ENCODE measurements around the gene APBA3. TPM values are rescaled to one million over a fixed set of nuclear protein-coding genes. Genes with fewer than 3 reads are reported as not detected.

Gene APBA3
- total and polyA plus RNA-seq, 2 experiments from 2014 or later: 17.2 to 31.8 TPM

DNA sequence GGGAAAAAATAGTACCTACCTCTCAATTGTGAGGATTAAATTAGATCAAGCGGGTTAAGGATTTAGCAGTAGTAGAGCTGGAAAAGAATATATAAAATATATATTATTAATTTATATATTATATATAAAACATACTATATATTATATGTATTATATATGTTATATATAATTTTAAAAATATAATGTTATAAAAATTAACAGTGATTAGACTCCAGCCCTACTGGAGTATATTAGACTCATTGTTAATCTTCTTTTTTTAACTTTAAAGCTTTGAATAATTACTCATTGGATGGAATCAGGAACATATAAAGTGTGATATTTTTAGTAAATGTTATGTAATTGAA, 610 bp upstream of the APBA3 start:
- ATAC-seq (no peak), DNase-seq (ENCODE audit: low spot score) (no peak)
- peak overlapping the region; percentile 99 for H3K4me3 ChIP-seq
- no peaks in the 10 kb centered on the region for H4K20me1 ChIP-seq (replicated peaks; ENCODE audit: insufficient read depth)
- H3K9me2 ChIP-seq (ENCODE audit: insufficient read depth): no peaks in the 10 kb centered on the region; the same call in 1 of the 2 replicates
- peaks cover 4% of the 10 kb centered on the region for H3K4me1 Mint-ChIP-seq
- TF ChIP-seq, protein P1, sequence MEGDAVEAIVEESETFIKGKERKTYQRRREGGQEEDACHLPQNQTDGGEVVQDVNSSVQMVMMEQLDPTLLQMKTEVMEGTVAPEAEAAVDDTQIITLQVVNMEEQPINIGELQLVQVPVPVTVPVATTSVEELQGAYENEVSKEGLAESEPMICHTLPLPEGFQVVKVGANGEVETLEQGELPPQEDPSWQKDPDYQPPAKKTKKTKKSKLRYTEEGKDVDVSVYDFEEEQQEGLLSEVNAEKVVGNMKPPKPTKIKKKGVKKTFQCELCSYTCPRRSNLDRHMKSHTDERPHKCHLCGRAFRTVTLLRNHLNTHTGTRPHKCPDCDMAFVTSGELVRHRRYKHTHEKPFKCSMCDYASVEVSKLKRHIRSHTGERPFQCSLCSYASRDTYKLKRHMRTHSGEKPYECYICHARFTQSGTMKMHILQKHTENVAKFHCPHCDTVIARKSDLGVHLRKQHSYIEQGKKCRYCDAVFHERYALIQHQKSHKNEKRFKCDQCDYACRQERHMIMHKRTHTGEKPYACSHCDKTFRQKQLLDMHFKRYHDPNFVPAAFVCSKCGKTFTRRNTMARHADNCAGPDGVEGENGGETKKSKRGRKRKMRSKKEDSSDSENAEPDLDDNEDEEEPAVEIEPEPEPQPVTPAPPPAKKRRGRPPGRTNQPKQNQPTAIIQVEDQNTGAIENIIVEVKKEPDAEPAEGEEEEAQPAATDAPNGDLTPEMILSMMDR (conservative IDR thresholded peaks at IDR 0.05; ENCODE audit: low read depth in 2 of 2): no peak
- TF ChIP-seq, protein P2, sequence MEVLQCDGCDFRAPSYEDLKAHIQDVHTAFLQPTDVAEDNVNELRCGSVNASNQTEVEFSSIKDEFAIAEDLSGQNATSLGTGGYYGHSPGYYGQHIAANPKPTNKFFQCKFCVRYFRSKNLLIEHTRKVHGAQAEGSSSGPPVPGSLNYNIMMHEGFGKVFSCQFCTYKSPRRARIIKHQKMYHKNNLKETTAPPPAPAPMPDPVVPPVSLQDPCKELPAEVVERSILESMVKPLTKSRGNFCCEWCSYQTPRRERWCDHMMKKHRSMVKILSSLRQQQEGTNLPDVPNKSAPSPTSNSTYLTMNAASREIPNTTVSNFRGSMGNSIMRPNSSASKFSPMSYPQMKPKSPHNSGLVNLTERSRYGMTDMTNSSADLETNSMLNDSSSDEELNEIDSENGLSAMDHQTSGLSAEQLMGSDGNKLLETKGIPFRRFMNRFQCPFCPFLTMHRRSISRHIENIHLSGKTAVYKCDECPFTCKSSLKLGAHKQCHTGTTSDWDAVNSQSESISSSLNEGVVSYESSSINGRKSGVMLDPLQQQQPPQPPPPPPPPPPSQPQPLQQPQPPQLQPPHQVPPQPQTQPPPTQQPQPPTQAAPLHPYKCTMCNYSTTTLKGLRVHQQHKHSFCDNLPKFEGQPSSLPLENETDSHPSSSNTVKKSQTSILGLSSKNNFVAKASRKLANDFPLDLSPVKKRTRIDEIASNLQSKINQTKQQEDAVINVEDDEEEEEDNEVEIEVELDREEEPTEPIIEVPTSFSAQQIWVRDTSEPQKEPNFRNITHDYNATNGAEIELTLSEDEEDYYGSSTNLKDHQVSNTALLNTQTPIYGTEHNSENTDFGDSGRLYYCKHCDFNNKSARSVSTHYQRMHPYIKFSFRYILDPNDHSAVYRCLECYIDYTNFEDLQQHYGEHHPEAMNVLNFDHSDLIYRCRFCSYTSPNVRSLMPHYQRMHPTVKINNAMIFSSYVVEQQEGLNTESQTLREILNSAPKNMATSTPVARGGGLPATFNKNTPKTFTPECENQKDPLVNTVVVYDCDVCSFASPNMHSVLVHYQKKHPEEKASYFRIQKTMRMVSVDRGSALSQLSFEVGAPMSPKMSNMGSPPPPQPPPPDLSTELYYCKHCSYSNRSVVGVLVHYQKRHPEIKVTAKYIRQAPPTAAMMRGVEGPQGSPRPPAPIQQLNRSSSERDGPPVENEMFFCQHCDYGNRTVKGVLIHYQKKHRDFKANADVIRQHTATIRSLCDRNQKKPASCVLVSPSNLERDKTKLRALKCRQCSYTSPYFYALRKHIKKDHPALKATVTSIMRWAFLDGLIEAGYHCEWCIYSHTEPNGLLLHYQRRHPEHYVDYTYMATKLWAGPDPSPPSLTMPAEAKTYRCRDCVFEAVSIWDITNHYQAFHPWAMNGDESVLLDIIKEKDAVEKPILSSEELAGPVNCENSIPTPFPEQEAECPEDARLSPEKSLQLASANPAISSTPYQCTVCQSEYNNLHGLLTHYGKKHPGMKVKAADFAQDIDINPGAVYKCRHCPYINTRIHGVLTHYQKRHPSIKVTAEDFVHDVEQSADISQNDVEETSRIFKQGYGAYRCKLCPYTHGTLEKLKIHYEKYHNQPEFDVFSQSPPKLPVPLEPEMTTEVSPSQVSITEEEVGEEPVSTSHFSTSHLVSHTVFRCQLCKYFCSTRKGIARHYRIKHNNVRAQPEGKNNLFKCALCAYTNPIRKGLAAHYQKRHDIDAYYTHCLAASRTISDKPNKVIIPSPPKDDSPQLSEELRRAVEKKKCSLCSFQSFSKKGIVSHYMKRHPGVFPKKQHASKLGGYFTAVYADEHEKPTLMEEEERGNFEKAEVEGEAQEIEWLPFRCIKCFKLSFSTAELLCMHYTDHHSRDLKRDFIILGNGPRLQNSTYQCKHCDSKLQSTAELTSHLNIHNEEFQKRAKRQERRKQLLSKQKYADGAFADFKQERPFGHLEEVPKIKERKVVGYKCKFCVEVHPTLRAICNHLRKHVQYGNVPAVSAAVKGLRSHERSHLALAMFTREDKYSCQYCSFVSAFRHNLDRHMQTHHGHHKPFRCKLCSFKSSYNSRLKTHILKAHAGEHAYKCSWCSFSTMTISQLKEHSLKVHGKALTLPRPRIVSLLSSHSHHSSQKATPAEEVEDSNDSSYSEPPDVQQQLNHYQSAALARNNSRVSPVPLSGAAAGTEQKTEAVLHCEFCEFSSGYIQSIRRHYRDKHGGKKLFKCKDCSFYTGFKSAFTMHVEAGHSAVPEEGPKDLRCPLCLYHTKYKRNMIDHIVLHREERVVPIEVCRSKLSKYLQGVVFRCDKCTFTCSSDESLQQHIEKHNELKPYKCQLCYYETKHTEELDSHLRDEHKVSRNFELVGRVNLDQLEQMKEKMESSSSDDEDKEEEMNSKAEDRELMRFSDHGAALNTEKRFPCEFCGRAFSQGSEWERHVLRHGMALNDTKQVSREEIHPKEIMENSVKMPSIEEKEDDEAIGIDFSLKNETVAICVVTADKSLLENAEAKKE (CRISPR knock-in tag; IDR thresholded peaks at IDR 0.05): no peak
- TF ChIP-seq CREB1 (CRISPR knock-in tag; IDR thresholded peaks at IDR 0.05; ENCODE audit: low read depth) (no peak), EZH2phosphoT487 (IDR thresholded peaks at IDR 0.05; ENCODE audit: unreplicated experiment) (no peak), JUNB (IDR thresholded peaks at IDR 0.05; ENCODE audit: unreplicated experiment) (no peak), ZNF114 (CRISPR knock-in tag; IDR thresholded peaks at IDR 0.05) (no peak), ZNF331 (CRISPR knock-in tag; IDR thresholded peaks at IDR 0.05; ENCODE audit: low read depth) (no peak), EZH2 (IDR thresholded peaks at IDR 0.05; ENCODE audit: low read depth, unreplicated experiment) (no peak), NANOG (IDR thresholded peaks at IDR 0.05; ENCODE audit: borderline replicate concordance) (no peak)
- TF ChIP-seq, protein P3, sequence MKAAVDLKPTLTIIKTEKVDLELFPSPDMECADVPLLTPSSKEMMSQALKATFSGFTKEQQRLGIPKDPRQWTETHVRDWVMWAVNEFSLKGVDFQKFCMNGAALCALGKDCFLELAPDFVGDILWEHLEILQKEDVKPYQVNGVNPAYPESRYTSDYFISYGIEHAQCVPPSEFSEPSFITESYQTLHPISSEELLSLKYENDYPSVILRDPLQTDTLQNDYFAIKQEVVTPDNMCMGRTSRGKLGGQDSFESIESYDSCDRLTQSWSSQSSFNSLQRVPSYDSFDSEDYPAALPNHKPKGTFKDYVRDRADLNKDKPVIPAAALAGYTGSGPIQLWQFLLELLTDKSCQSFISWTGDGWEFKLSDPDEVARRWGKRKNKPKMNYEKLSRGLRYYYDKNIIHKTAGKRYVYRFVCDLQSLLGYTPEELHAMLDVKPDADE (IDR thresholded peaks at IDR 0.05): no peak
- TF ChIP-seq, protein P4, sequence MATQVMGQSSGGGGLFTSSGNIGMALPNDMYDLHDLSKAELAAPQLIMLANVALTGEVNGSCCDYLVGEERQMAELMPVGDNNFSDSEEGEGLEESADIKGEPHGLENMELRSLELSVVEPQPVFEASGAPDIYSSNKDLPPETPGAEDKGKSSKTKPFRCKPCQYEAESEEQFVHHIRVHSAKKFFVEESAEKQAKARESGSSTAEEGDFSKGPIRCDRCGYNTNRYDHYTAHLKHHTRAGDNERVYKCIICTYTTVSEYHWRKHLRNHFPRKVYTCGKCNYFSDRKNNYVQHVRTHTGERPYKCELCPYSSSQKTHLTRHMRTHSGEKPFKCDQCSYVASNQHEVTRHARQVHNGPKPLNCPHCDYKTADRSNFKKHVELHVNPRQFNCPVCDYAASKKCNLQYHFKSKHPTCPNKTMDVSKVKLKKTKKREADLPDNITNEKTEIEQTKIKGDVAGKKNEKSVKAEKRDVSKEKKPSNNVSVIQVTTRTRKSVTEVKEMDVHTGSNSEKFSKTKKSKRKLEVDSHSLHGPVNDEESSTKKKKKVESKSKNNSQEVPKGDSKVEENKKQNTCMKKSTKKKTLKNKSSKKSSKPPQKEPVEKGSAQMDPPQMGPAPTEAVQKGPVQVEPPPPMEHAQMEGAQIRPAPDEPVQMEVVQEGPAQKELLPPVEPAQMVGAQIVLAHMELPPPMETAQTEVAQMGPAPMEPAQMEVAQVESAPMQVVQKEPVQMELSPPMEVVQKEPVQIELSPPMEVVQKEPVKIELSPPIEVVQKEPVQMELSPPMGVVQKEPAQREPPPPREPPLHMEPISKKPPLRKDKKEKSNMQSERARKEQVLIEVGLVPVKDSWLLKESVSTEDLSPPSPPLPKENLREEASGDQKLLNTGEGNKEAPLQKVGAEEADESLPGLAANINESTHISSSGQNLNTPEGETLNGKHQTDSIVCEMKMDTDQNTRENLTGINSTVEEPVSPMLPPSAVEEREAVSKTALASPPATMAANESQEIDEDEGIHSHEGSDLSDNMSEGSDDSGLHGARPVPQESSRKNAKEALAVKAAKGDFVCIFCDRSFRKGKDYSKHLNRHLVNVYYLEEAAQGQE (IDR thresholded peaks at IDR 0.05; ENCODE audit: unreplicated experiment): no peak
- H3K27ac ChIP-seq (ENCODE audit: low read depth): no peak overlapping the region
- H3K4me1 ChIP-seq (ENCODE audit: insufficient read depth): peaks cover 3% of the 10 kb centered on the region
- H3K27ac Mint-ChIP-seq: peak overlapping the region; percentile 97
- peaks cover 11% of the 10 kb centered on the region for H3K27me3 Mint-ChIP-seq (ENCODE audit: insufficient read depth, low read depth, poor library complexity)
- no peaks in the 10 kb centered on the region for H3K27me3 ChIP-seq (ENCODE audit: insufficient read depth)
- peaks cover 2% of the 10 kb centered on the region; the same call in 1 of the 3 replicates for H3K9me3 Mint-ChIP-seq
- peaks cover 22% of the 10 kb centered on the region for H3K79me2 ChIP-seq (replicated peaks; ENCODE audit: insufficient read depth)
- H3K36me3 ChIP-seq (ENCODE audit: insufficient read depth): no peaks in the 10 kb centered on the region
- H3K36me3 Mint-ChIP-seq (ENCODE audit: low read depth): peaks cover 5% of the 10 kb centered on the region; the same call in 2 of the 3 replicates
- no peaks in the 10 kb centered on the region for H3F3A ChIP-seq (replicated peaks; ENCODE audit: low read depth)
- peak overlapping the region; percentile 96 for H3K4me3 Mint-ChIP-seq
- H2AFZ ChIP-seq: peak overlapping the region; percentile 76; the same call in 1 of the 2 replicates
- H3K4me2 ChIP-seq: no peak overlapping the region; the same call in 1 of the 2 replicates

Data from GM23338 (cell line).